Peyer's patch (tissue), 4 donors: ENCODE measurements around the gene LRP5. TPM values are rescaled to one million over a fixed set of nuclear protein-coding genes. Genes with fewer than 3 reads are reported as not detected.

Source experiments
- DNase-seq, 3 donors: peaks; one replicate each; pipeline ENCODE4 v3.0.0-alpha.2; 2017 to 2019
- H3K27ac ChIP-seq, 4 donors: fragments of 200-600 bp; sonication (generic); one replicate each; pipeline ENCODE4 v1.5.1; 2016 to 2019
- H3K27me3 ChIP-seq, 2 donors: fragments of 200-600 bp; sonication (generic); one replicate each; pipeline ENCODE4 v1.5.1; 2019
- H3K36me3 ChIP-seq, 3 donors: fragments of 200-600 bp; sonication (generic); one replicate each; pipeline ENCODE4 v1.5.1; 2016 to 2019
- H3K4me1 ChIP-seq, 4 donors: fragments of 200-600 bp; sonication (generic); one replicate each; pipeline ENCODE4 v1.5.1; 2016 to 2019
- H3K4me3 ChIP-seq, 4 donors: fragments of 200-600 bp; sonication (generic); 1 replicate in 3 of 4; 2 replicates in 1 of 4; pipeline ENCODE4 v1.5.1; 2016 to 2019; ENCODE audit warnings: mild to moderate bottlenecking in 1 of 4
- H3K9me3 ChIP-seq, 4 donors: fragments of 200-600 bp; sonication (generic); one replicate each; pipeline ENCODE4 v1.5.1; 2016 to 2019; ENCODE audit warnings: mild to moderate bottlenecking in 1 of 4
- POLR2A ChIP-seq, 2 donors: fragments of 450-650 bp; IDR thresholded peaks; one replicate each; pipeline ENCODE4 v1.5.1; 2017; ENCODE audit warnings: antibody characterized with exemption in 2 of 2, mild to moderate bottlenecking in 2 of 2, moderate library complexity in 2 of 2
- small RNA-seq, 2 donors: library from RNA; depleted of rRNA; stranded (forward); fragments of <200 nt; gene quantifications; one replicate each; pipeline ENCODE3, GENCODE V24; 2016
- total RNA-seq, 4 donors: library from RNA; depleted of rRNA; stranded (reverse); fragments of >200 nt; gene quantifications; one replicate each; pipeline ENCODE4 v1.1.0, GENCODE V29; 2016
- TF ChIP-seq, protein P1 (sequence below), 6 experiments: fragments of 450-650 bp in 4 of 6; fragments of 200-600 bp in 2 of 6; sonication (generic) in 1 of 6; IDR thresholded peaks; one replicate each; pipeline ENCODE4 v1.5.1; 2017 to 2019; ENCODE audit warnings: antibody characterized with exemption in 6 of 6, mild to moderate bottlenecking in 3 of 6, moderate library complexity in 1 of 6

LRP5 gene
- total RNA-seq, 4 donors from 2014 or later = 149 to 196 (median 168) TPM

- TF ChIP-seq, protein P1, sequence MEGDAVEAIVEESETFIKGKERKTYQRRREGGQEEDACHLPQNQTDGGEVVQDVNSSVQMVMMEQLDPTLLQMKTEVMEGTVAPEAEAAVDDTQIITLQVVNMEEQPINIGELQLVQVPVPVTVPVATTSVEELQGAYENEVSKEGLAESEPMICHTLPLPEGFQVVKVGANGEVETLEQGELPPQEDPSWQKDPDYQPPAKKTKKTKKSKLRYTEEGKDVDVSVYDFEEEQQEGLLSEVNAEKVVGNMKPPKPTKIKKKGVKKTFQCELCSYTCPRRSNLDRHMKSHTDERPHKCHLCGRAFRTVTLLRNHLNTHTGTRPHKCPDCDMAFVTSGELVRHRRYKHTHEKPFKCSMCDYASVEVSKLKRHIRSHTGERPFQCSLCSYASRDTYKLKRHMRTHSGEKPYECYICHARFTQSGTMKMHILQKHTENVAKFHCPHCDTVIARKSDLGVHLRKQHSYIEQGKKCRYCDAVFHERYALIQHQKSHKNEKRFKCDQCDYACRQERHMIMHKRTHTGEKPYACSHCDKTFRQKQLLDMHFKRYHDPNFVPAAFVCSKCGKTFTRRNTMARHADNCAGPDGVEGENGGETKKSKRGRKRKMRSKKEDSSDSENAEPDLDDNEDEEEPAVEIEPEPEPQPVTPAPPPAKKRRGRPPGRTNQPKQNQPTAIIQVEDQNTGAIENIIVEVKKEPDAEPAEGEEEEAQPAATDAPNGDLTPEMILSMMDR (IDR thresholded peaks at IDR 0.05) = no peak
- TF ChIP-seq POLR2A (IDR thresholded peaks at IDR 0.05) = no peak
- no peak overlapping the region for H3K27ac ChIP-seq
- no peak for DNase-seq
- no peaks in the 10 kb centered on the region for H3K36me3 ChIP-seq
- no peak overlapping the region for H3K4me3 ChIP-seq
- no peaks in the 10 kb centered on the region for H3K4me1 ChIP-seq
- H3K27me3 ChIP-seq = no peaks in the 10 kb centered on the region
- no peaks in the 10 kb centered on the region for H3K9me3 ChIP-seq
Measured at GRCh38 chr11:68488623-68489022, 176.2 kb downstream of the LRP5 start.

DNA sequence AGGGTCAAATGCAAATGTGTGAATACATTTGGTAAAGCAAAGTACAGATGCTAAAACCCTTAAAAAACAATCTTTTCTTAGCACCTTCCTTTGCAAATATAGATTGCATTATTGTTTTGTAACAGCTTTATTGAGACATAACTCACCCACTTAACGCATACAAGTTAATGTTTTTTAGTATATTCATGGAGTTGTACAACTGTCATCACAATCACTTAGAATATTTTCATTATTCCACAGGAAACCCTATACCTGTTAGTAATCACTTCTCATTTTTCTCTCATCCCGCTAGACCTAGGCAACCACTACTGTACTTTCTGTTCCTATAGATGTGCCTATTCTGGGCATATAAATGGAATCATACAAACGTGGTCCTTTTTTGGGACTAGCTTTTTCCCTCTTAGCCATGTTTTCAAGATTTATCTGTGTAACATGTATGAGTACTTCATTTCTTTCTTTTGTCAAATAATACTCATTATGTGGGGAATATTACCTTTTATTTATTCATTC is 182.9 kb downstream of the LRP5 start:
- Histone ChIP-seq H3K4me3 (no peak overlapping the region), H3K27me3 (no peaks in the 10 kb centered on the region), H3K27ac (no peak overlapping the region), H3K36me3 (no peaks in the 10 kb centered on the region), H3K4me1 (peaks cover 0 to 31% (median 11%) of the 10 kb centered on the region in 4 donors), H3K9me3 (no peaks in the 10 kb centered on the region)
- DNase-seq = no peak
- TF ChIP-seq, protein P1 (IDR thresholded peaks at IDR 0.05) = no peak
- TF ChIP-seq POLR2A (IDR thresholded peaks at IDR 0.05) = no peak

GRCh38 chr11:68495872-68496271 is 183.5 kb downstream of the LRP5 start:
- Histone ChIP-seq H3K36me3 (no peaks in the 10 kb centered on the region), H3K27ac (no peak overlapping the region), H3K4me1 (peaks cover 0 to 37% (median 15%) of the 10 kb centered on the region in 4 donors), H3K27me3 (no peaks in the 10 kb centered on the region), H3K4me3 (no peak overlapping the region), H3K9me3 (no peaks in the 10 kb centered on the region)
- no peak for DNase-seq
- no peak for TF ChIP-seq POLR2A (IDR thresholded peaks at IDR 0.05)
- TF ChIP-seq, protein P1 (IDR thresholded peaks at IDR 0.05) = no peak

DNA sequence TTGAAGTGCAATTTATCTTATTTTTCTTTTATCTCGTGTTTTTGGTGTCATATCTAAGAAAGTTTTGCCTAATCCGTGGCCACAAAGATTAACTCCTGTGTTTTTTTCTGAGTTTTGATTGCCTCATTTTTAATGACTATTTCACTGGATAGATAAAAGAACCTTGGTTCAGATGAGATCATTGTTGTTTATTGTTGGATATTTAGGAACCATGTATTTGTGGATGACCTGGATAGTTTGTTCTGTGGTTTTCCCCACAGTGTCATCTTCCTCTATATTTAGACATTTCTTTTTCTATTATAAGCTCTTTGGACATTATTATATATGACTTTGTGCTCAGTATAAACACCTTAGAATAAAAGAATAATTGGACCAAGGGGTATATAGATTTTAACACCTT is 185.4 kb downstream of the LRP5 start:
- H3K4me1 ChIP-seq = peaks cover 0 to 56% (median 15%) of the 10 kb centered on the region in 4 donors

GRCh38 chr11:68498321-68498720 is 185.9 kb downstream of the LRP5 start:
- peaks cover 0 to 61% (median 17%) of the 10 kb centered on the region in 4 donors for H3K4me1 ChIP-seq

More for the DNA sequence above, 185.4 kb downstream of the LRP5 start:
- Histone ChIP-seq H3K27ac (no peak overlapping the region), H3K27me3 (no peaks in the 10 kb centered on the region), H3K36me3 (no peaks in the 10 kb centered on the region), H3K9me3 (no peaks in the 10 kb centered on the region), H3K4me3 (no peak overlapping the region)
- TF ChIP-seq, protein P1 (IDR thresholded peaks at IDR 0.05) = no peak
- TF ChIP-seq POLR2A (IDR thresholded peaks at IDR 0.05) = no peak
- no peak for DNase-seq

More at GRCh38 chr11:68498321-68498720, 185.9 kb downstream of the LRP5 start:
- Histone ChIP-seq H3K36me3 (no peaks in the 10 kb centered on the region), H3K9me3 (no peaks in the 10 kb centered on the region), H3K27ac (no peak overlapping the region), H3K4me3 (no peak overlapping the region), H3K27me3 (no peaks in the 10 kb centered on the region)
- no peak for TF ChIP-seq POLR2A (IDR thresholded peaks at IDR 0.05)
- TF ChIP-seq, protein P1 (IDR thresholded peaks at IDR 0.05) = no peak
- no peak for DNase-seq

Small RNA genes within 50 kb of the gene (small RNA-seq; reads per million reads assigned to genes)
- gene NDUFA3P2 = 0 reads per million in 2 donors

Other genes with a start within 250 kb of the LRP5 start
- 100 to 1,000 TPM in 3 of 4 donors, 10 to 100 TPM in 1; 41.3 to 179 (median 130) TPM for gene CHKA, start 191.2 kb upstream of the LRP5 start, total RNA-seq
- 10 to 100 TPM; 55.3 to 74.8 (median 60.3) TPM for gene KMT5B, start 99.3 kb upstream of the LRP5 start, total RNA-seq
- gene C11orf24, start 40.6 kb upstream of the LRP5 start, total RNA-seq = 100 to 1,000 TPM in 3 of 4 donors, 10 to 100 TPM in 1; 79.2 to 198 (median 183) TPM
- gene PPP6R3, start 148.2 kb downstream of the LRP5 start, total RNA-seq = 100 to 1,000 TPM; 130 to 282 (median 156) TPM